Inferior parietal cortex (tissue), 1 donor: ENCODE measurements around the gene PPIF.

Experiments used
- DNase-seq: peaks from one replicate; pipeline ENCODE4 v3.0.0-alpha.2; 2016; ENCODE audit errors: extremely low spot score

Gene PPIF

DNA sequence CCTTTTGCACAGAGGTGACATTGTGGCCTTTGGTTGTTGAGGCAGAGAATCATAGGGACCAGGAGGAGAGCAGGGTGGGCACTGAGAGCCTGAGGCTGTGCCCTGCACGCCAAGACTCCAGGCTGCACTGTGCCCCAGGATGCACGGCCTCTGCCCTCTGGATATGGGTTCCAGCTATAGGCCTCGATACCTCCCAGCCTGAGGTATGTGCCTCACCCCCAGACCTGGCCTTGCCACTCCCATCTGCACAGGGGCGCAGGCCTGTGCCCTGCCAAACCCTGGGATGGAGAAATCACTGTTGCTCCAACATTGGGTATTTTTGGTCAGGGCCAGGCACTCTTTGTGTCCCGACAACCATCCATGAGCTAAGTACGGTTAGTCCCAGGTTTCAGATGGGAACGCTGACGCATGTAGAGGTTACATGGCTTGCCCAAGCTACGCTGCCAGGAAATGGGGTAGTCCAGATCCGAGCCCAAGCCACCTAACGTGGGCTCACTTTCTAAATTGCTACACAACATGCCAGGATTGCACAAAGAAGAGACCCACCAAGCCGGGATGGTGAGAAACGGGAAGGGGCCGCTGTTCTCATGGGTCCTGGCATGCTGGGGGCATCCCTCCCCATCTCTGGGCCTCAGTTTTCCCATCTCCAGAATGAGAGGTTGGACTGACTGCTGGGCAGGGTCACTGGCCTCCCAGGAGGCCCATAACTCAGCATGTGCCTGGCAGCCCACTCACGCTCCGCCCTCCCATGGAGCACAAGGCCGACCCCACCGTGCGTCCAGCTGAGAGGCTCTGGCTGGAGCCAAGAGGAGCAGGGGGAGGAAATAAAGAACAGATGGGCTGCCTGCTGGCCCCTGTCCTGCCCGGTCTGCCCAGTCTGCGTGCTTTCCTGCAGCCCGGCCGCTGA, 54.0 kb downstream of the PPIF start:
- DNase-seq, result no peak

DNA sequence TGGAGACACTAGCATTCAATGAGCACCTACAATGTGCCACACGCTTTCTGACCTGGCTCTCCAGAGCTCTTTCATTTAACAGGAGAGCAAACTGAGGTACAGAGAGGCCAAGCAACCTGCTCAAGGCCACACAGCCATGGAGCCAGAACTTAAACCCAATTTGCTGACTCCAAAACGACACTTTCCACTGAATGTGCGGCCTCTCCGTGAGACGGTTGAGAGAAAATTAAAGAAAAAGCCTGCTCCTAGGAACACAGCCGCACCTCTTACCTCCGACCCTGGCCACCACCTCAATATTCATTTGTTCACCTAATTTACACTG, 55.3 kb downstream of the PPIF start:
- DNase-seq, result no peak

DNA sequence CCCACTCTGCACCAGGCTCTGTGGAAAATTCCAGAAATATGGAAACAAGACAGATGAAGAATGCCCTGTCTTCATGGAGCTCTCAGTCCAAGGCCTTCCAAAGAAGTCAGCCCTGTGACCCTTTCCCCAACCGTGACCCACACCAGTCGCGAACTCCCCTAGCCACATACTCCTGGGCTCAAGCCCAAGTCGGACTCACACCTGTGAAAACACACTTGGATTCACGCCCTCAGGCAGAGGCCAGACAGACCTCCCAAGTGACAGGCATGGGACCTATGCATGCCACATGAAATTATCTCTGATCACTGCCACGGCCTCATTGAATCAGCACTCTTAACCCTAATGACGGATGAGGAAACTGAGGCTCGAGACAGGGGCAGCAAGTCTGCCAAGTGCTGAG, 55.7 kb downstream of the PPIF start:
- no peak for DNase-seq

DNA sequence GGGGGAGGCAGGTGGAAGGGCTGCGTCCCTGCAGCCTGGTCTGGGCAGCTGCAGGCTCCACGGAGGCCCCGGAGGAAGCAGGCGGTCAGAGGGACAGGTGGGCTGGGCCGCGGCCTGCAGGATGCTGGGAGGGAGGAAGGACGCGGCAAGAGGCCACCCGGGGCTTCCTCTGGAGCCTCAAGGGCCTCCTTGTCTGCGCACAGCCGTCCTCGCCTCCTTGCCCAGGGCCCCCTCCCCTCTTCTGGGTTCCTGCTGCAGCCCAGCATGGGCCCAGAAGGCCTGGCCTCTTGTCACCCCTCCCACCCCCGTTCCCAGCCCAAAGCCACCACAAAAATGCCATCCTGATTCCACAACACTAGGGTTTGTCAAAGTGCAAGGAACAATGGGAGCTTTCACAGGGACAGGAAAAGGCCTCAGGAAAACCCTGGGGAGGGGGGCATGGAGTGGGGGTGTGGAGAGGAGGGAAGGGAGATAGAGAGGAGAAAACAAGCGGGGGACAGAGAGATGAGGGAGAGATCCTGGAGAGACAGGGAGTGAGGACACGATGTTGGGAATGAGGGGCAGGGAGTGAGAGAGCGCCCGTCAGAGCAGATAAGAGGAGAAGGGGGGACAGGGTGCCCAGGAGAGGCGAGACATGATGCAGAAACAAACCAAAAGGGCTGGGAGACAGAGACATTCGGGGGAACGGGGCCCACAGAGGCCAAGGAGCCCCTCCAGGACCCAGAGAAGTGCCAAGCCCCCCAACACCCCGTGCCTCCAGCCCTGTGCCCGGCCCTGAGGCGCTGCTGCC, 56.4 kb downstream of the PPIF start:
- DNase-seq, result no peak

DNA sequence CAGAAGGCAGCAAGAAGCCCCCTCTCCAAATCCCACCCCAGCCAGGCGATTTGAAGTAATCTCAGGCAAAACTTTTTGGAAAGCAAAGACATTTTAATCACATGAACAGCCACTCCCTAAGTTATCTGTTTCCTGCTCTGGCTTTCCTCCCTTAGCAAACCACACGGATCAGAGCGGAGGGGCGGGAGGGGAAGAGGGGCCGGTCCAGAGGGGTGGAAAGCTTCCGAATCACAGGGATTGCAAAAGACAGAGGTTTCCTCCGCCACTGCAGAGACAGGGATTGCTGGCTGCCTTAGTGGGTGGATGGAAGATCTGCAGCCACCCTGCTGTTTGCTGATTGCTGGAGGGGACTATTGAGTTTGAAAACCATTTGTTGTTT, 57.0 kb downstream of the PPIF start:
- DNase-seq, result no peak

DNA sequence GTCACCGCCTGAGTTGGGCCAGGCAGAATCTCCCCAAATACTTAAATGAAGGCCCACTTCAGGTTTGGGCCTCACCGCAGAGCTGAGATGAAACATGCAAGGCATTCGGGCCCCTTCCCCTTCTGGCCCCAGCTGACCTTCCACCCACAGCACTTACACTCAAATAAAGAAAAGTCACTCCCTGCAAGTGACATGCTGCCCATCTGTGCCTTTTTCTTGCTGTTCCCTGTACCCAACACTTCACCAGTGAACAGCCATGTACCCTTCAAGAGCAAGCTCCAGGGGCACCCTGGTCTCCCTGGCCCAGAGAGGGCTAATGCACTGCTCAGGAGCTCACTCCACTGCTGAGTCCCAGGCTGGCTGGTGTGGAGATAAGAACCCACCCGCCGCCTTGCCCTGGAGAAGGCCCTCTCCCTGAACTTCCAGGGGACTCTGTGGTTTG, 57.4 kb downstream of the PPIF start:
- no peak for DNase-seq
